Neural progenitor cell (in vitro differentiated cells): ENCODE measurements around the gene SCN9A. TPM values are rescaled to one million over a fixed set of nuclear protein-coding genes. Genes with fewer than 3 reads are reported as not detected.
A peak's percentile ranks its signal among the peaks of the same experiment; 100 is the strongest.

ENCODE experiments used
- DNase-seq: peaks from one replicate; pipeline ENCODE4 v3.0.0-alpha.2; 2016; ENCODE audit warnings: low spot score
- H2AFZ ChIP-seq: fragments of 200-600 bp; sonication (generic); replicated peaks from 2 replicates; pipeline ENCODE4 v1.6.1; 2016; ENCODE audit warnings: antibody characterized with exemption
- H3F3A ChIP-seq: fragments of 200-600 bp; sonication (generic); 2 replicates; pipeline ENCODE4 v1.6.1; 2016; ENCODE audit warnings: antibody characterized with exemption, low read depth
- H3K27ac ChIP-seq: fragments of 200-600 bp; sonication (generic); 2 replicates; pipeline ENCODE4 v1.5.1; 2016; ENCODE audit warnings: mild to moderate bottlenecking
- H3K27me3 ChIP-seq: fragments of 200-600 bp; sonication (generic); 2 replicates; pipeline ENCODE4 v1.6.1; 2016; ENCODE audit warnings: mild to moderate bottlenecking, moderate library complexity
- H3K36me3 ChIP-seq: fragments of 200-600 bp; sonication (generic); 2 replicates; pipeline ENCODE4 v1.5.1; 2016
- H3K4me1 ChIP-seq: fragments of 200-600 bp; sonication (generic); 2 replicates; pipeline ENCODE4 v1.6.1; 2016; ENCODE audit warnings: mixed run types
- H3K4me2 ChIP-seq: fragments of 200-600 bp; sonication (generic); 2 replicates; pipeline ENCODE4 v1.6.1; 2016
- H3K4me3 ChIP-seq: fragments of 200-600 bp; sonication (generic); 2 replicates; pipeline ENCODE4 v1.5.1; 2016
- H3K79me2 ChIP-seq: fragments of 200-600 bp; sonication (generic); 2 replicates; pipeline ENCODE4 v1.6.1; 2016; ENCODE audit warnings: low read depth
- H3K9ac ChIP-seq: fragments of 200-600 bp; sonication (generic); 2 replicates; pipeline ENCODE4 v1.6.1; 2016
- H3K9me3 ChIP-seq: fragments of 200-600 bp; sonication (generic); 2 replicates; pipeline ENCODE4 v1.5.1; 2016; ENCODE audit warnings: low read depth
- H4K20me1 ChIP-seq: fragments of 200-600 bp; sonication (generic); 2 replicates; pipeline ENCODE4 v1.6.1; 2016; ENCODE audit warnings: low read depth
- H3K27ac Mint-ChIP-seq: 3 replicates; pipeline ENCODE4 v1.8.0; 2021; ENCODE audit warnings: mixed read lengths
- H3K27me3 Mint-ChIP-seq: 2 replicates; pipeline ENCODE4 v1.8.0; 2022; ENCODE audit warnings: low read depth, mild to moderate bottlenecking, inconsistent platforms, moderate library complexity, mixed read lengths; ENCODE audit not compliant: insufficient read depth
- H3K36me3 Mint-ChIP-seq: 3 replicates; pipeline ENCODE4 v1.8.0; 2021; ENCODE audit warnings: mixed read lengths
- H3K4me1 Mint-ChIP-seq: 3 replicates; pipeline ENCODE4 v1.8.0; 2021; ENCODE audit warnings: mixed read lengths
- H3K4me3 Mint-ChIP-seq: 3 replicates; pipeline ENCODE4 v1.8.0; 2021; ENCODE audit warnings: mild to moderate bottlenecking, moderate library complexity, mixed read lengths
- H3K9me3 Mint-ChIP-seq: 3 replicates; pipeline ENCODE4 v1.8.0; 2020; ENCODE audit warnings: mixed read lengths
- EZH2 ChIP-seq: fragments of 200-600 bp; sonication (generic); IDR thresholded peaks from 2 replicates; pipeline ENCODE4 v1.6.1; 2017; ENCODE audit warnings: antibody characterized with exemption, mild to moderate bottlenecking, moderate library complexity
- EZH2phosphoT487 ChIP-seq: fragments of 200-600 bp; sonication (generic); IDR thresholded peaks from 2 replicates; pipeline ENCODE4 v1.6.1; 2017; ENCODE audit warnings: antibody characterized with exemption
- total RNA-seq: library from RNA; depleted of rRNA; stranded (reverse); fragments of >200 nt; gene quantifications from 2 replicates; pipeline ENCODE4 v1.2.3, GENCODE V29; 2015; ENCODE audit warnings: low replicate concordance
- TF ChIP-seq, protein P1 (sequence below): fragments of 200-600 bp; sonication (generic); IDR thresholded peaks from 2 replicates; pipeline ENCODE4 v1.5.1; 2017; ENCODE audit warnings: antibody characterized with exemption, mild to moderate bottlenecking

The SCN9A gene
- total RNA-seq, 1 donor from 2014 or later = 1.1 TPM

DNA sequence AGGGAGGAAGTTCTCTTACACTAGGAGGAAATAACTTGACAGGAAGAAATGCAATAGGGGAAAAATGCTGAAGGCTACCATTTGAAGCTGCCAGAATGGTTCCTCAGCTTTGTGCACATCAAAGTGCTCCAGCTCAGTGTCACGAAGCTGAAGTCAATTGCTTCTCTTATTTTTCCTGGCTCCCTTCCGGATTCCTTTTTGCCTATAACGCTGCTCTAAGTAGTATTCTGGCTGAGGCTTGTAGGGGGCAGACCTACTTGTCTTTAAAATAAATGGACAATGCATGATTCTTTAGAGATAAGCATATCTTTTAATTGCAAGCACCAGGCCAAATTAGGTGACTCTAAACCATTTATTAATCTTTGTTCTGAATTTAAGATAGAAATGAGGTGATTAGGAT is 187.7 kb downstream of the SCN9A start:
- H3K36me3 Mint-ChIP-seq = no peaks in the 10 kb centered on the region
- Histone ChIP-seq H3K4me2 (no peak overlapping the region), H3K27me3 (no peaks in the 10 kb centered on the region), H3K4me3 (no peak overlapping the region), H3K27ac (no peak overlapping the region), H3K36me3 (no peaks in the 10 kb centered on the region), H3K79me2 (no peaks in the 10 kb centered on the region), H3F3A (no peaks in the 10 kb centered on the region), H3K4me1 (no peaks in the 10 kb centered on the region), H3K9ac (no peak overlapping the region), H4K20me1 (no peaks in the 10 kb centered on the region), H2AFZ (peak overlapping the region; percentile 40), H3K9me3 (no peaks in the 10 kb centered on the region)
- H3K4me1 Mint-ChIP-seq = no peaks in the 10 kb centered on the region
- H3K9me3 Mint-ChIP-seq = no peaks in the 10 kb centered on the region
- peaks cover 2% of the 10 kb centered on the region for H3K27me3 Mint-ChIP-seq
- no peak for DNase-seq
- TF ChIP-seq EZH2 = no peak
- TF ChIP-seq EZH2phosphoT487 = no peak
- TF ChIP-seq, protein P1, sequence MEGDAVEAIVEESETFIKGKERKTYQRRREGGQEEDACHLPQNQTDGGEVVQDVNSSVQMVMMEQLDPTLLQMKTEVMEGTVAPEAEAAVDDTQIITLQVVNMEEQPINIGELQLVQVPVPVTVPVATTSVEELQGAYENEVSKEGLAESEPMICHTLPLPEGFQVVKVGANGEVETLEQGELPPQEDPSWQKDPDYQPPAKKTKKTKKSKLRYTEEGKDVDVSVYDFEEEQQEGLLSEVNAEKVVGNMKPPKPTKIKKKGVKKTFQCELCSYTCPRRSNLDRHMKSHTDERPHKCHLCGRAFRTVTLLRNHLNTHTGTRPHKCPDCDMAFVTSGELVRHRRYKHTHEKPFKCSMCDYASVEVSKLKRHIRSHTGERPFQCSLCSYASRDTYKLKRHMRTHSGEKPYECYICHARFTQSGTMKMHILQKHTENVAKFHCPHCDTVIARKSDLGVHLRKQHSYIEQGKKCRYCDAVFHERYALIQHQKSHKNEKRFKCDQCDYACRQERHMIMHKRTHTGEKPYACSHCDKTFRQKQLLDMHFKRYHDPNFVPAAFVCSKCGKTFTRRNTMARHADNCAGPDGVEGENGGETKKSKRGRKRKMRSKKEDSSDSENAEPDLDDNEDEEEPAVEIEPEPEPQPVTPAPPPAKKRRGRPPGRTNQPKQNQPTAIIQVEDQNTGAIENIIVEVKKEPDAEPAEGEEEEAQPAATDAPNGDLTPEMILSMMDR = no peak
- no peak overlapping the region for H3K27ac Mint-ChIP-seq
- no peak overlapping the region for H3K4me3 Mint-ChIP-seq

DNA sequence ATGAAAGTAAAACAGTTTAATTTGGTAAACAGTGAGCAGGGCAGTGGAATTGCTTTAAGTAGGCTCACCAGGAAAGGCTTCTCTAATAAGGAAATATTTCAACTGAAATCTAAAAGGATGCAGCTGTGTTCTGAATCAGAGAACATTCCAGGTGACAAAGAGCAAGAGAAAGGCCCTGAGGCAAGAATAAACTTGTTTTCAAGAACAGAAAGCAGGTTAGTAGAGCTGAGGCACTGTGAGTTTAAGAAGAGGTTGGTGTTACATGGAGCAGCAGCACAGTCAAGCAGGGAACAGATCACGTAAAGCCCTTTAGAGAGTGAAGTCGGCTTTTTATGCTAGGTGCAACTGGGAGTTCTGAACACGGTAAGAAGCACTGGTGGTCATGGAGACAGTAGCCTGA is 191.0 kb downstream of the SCN9A start:
- H3K27ac Mint-ChIP-seq = no peak overlapping the region
- H4K20me1 ChIP-seq = no peaks in the 10 kb centered on the region
- H3K79me2 ChIP-seq = no peaks in the 10 kb centered on the region
- DNase-seq = no peak
- H2AFZ ChIP-seq = peak overlapping the region; percentile 60
- H3K36me3 Mint-ChIP-seq = no peaks in the 10 kb centered on the region
- H3K4me2 ChIP-seq = no peak overlapping the region
- no peaks in the 10 kb centered on the region for H3K4me1 ChIP-seq
- H3K9me3 ChIP-seq = no peaks in the 10 kb centered on the region
- no peak overlapping the region for H3K27ac ChIP-seq
- H3K9ac ChIP-seq = no peak overlapping the region
- no peaks in the 10 kb centered on the region for H3K36me3 ChIP-seq
- H3K9me3 Mint-ChIP-seq = no peaks in the 10 kb centered on the region
- no peak for TF ChIP-seq EZH2phosphoT487
- TF ChIP-seq EZH2 = no peak
- TF ChIP-seq, protein P1 = no peak
- no peaks in the 10 kb centered on the region for H3K27me3 ChIP-seq
- H3K4me3 Mint-ChIP-seq = no peak overlapping the region
- H3K27me3 Mint-ChIP-seq = peaks cover 2% of the 10 kb centered on the region
- no peaks in the 10 kb centered on the region for H3F3A ChIP-seq
- no peaks in the 10 kb centered on the region for H3K4me1 Mint-ChIP-seq
- no peak overlapping the region for H3K4me3 ChIP-seq

DNA sequence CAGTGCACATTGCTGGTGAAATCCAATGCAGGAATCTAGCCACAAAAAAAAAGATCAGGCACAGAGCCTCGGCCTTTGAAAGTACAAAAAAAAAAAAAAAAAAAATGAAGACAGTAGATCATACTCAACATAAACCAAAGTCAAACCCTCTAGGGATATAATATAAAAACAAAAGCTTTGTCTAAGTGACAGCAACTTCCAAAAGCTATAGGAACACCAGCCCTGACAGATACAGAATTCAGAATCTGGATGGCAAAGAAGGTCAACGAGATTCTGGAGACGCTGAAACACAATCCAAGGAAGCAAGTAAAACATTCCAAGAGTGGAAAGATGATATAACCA is 194.0 kb downstream of the SCN9A start:
- no peaks in the 10 kb centered on the region for H4K20me1 ChIP-seq
- H3K27ac ChIP-seq = no peak overlapping the region
- TF ChIP-seq EZH2 (no peak), EZH2phosphoT487 (no peak)
- TF ChIP-seq, protein P1 = no peak
- no peak overlapping the region for H3K27ac Mint-ChIP-seq
- DNase-seq = no peak
- no peaks in the 10 kb centered on the region for H3K36me3 ChIP-seq
- H3F3A ChIP-seq = no peaks in the 10 kb centered on the region
- no peak overlapping the region for H3K9ac ChIP-seq
- H3K9me3 ChIP-seq = no peaks in the 10 kb centered on the region
- no peaks in the 10 kb centered on the region for H3K36me3 Mint-ChIP-seq
- no peak overlapping the region for H3K4me2 ChIP-seq
- no peak overlapping the region for H2AFZ ChIP-seq
- H3K4me1 Mint-ChIP-seq = no peaks in the 10 kb centered on the region
- no peaks in the 10 kb centered on the region for H3K27me3 ChIP-seq
- H3K4me3 Mint-ChIP-seq = no peak overlapping the region
- no peaks in the 10 kb centered on the region for H3K4me1 ChIP-seq
- H3K9me3 Mint-ChIP-seq = no peaks in the 10 kb centered on the region
- H3K27me3 Mint-ChIP-seq = peaks cover 2% of the 10 kb centered on the region
- H3K4me3 ChIP-seq = no peak overlapping the region
- no peaks in the 10 kb centered on the region for H3K79me2 ChIP-seq
